Aorta (tissue), 5 donors: ENCODE data around the gene P4HTM. TPM values are rescaled to one million over a fixed set of nuclear protein-coding genes. Genes with fewer than 3 reads are reported as not detected.

Experiments
- ATAC-seq: fragments of 200-7000 bp; cut with Tn5 transposase; one replicate; pipeline ENCODE4 v1.9.1; 2022; ENCODE audit warnings: moderate library complexity; ENCODE audit not compliant: low FRiP score
- DNase-seq, 2 donors: peaks; one replicate each; pipeline ENCODE4 v3.0.0-alpha.2; 2020
- H3K27ac ChIP-seq, 2 donors: one replicate each; pipeline ENCODE4 v1.5.1; 2013; ENCODE audit warnings: low read length in 2 of 2, mild to moderate bottlenecking in 2 of 2, moderate library complexity in 2 of 2, control low read depth in 1 of 2, inconsistent platforms in 1 of 2, low read depth in 1 of 2
- H3K27me3 ChIP-seq, 2 donors: one replicate each; pipeline ENCODE4 v1.6.1; 2013; ENCODE audit warnings: control low read depth in 1 of 2, low read length in 1 of 2, mild to moderate bottlenecking in 1 of 2, moderate library complexity in 1 of 2; ENCODE audit not compliant: insufficient read depth in 2 of 2, control insufficient read depth in 1 of 2
- H3K36me3 ChIP-seq, 2 donors: one replicate each; pipeline ENCODE4 v1.6.1; 2013; ENCODE audit warnings: control low read depth in 1 of 2, low read length in 1 of 2, mild to moderate bottlenecking in 1 of 2; ENCODE audit not compliant: insufficient read depth in 2 of 2, control insufficient read depth in 1 of 2
- H3K4me1 ChIP-seq, 2 donors: one replicate each; pipeline ENCODE4 v1.6.1; 2013; ENCODE audit warnings: low read length in 2 of 2, control low read depth in 1 of 2, mild to moderate bottlenecking in 1 of 2, moderate library complexity in 1 of 2; ENCODE audit not compliant: insufficient read depth in 2 of 2, control insufficient read depth in 1 of 2
- H3K4me3 ChIP-seq, 2 donors: one replicate each; pipeline ENCODE4 v1.5.1; 2013; ENCODE audit warnings: low read length in 2 of 2, control low read depth in 1 of 2, mild to moderate bottlenecking in 1 of 2
- H3K9me3 ChIP-seq: one replicate; pipeline ENCODE4 v1.6.1; 2013; ENCODE audit warnings: mild to moderate bottlenecking, low read length; ENCODE audit not compliant: control insufficient read depth
- WGBS, 2 donors: extraction: QIAGEN DNeasy Blood & Tissue Kit; methylation state at CpG; one replicate each; pipeline ENCODE4 v1.1.7; 2013; 5-methylcytosine and 5-hydroxymethylcytosine counted together
- intact Hi-C, 2 donors: fragments of 100-400 bp; cut with DNase I; formaldehyde crosslinking; loops; one replicate each; pipeline versions ENCODE4 v1.14.2 to v1.15.0; 2022
- polyA plus RNA-seq, 2 donors: library from polyadenylated mRNA; stranded (reverse); fragments of 200-250 nt; gene quantifications; one replicate each; pipeline ENCODE4 v1.2.3, GENCODE V29; 2013
- total RNA-seq, 2 donors: library from RNA; stranded (reverse); fragmentation: NEBNext Ultra II Directional; extraction: Animal tissue kit (Norgen Biotek cat#: 25700); gene quantifications; one replicate each; pipeline ENCODE4 v1.2.1, GENCODE V29; 2021
- donor health status: healthy with polysubstance abuse.
- donor health status: Bipolar disorder and iron deficiency.
- donor health status: DM: no; HTN: no; CAD: no.
- donor health status: DM: no; HTN: no; CAD: no.
- donor health status: DM: yes; HTN: yes; CAD: no.

P4HTM gene
- total and polyA plus RNA-seq, 4 donors = 11.1 to 59.5 (median 29.3) TPM

DNA sequence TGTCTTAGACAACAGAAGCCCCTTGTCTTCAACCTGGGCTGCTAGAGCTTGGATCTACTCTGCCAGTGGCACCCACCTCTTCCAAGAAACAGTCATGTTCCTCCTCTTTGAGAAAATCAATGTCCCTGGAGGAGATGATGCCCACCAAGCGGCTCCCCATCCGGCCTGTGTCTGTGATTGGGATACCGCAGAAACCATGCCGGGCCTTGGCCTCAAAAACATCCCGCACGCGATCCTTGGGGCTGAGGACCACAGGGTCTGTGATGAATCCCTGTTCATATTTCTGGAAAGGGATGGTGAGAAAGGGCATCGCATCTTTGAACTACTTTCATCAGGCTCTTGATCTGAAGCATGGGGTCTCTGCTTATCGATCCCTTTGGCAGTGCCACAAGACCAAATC, 37.6 kb downstream of the P4HTM start:
- intact Hi-C loops = loop anchor here in 1 of 2 donors (5.0 kb wide), 2 partner anchors 35 to 65 kb away; partner anchors contain the start of genes P4HTM and QRICH1
- Histone ChIP-seq H3K4me1 (no peaks in the 10 kb centered on the region), H3K9me3 (no peaks in the 10 kb centered on the region), H3K27ac (no peak overlapping the region), H3K27me3 (peaks cover 0 to 1% of the 10 kb centered on the region in 2 donors), H3K36me3 (peaks cover 0 to 10% of the 10 kb centered on the region in 2 donors), H3K4me3 (no peak overlapping the region)
- ATAC-seq (no peak), DNase-seq (no peak)
- 94% methylated on average over 9 of the region's 9 CpGs for WGBS, 2 donors

GRCh38 chr3:49028298-49028672, 38.2 kb downstream of the P4HTM start:
- no peak for DNase-seq
- intact Hi-C loops = loop anchor here in 1 of 2 donors (5.0 kb wide), 2 partner anchors 36 to 64 kb away; partner anchors contain the start of genes P4HTM and QRICH1
- no peak overlapping the region for H3K4me3 ChIP-seq

GRCh38 chr3:49028673-49029562, 38.9 kb downstream of the P4HTM start, which contains the start of gene IMPDH2:
TSS of gene IMPDH2 (minus strand) at chr3:49029398. CDS start at chr3:49029350, 48 bp downstream.
- peak; percentile 97 for ATAC-seq
- intact Hi-C loops = loop anchor here in 1 of 2 donors (5.0 kb wide), 2 partner anchors 37 to 63 kb away; partner anchors contain the start of genes P4HTM and QRICH1
- H3K27ac ChIP-seq = peak within 1 kb of the TSS in 1 of 2 donors; percentile 72
- H3K9me3 ChIP-seq = no peaks in the 10 kb centered on the region
- WGBS, 2 donors = 1 to 2% methylated on average over 55 of the region's 55 CpGs
- H3K36me3 ChIP-seq = peaks cover 0 to 13% of the 10 kb centered on the region in 2 donors
- H3K27me3 ChIP-seq = peaks cover 0 to 1% of the 10 kb centered on the region in 2 donors
- peak within 1 kb of the TSS; percentile 19 to 37 for H3K4me3 ChIP-seq
- peak; percentile 96 to 98 for DNase-seq
- H3K4me1 ChIP-seq = no peaks in the 10 kb centered on the region

More at GRCh38 chr3:49028298-49028672, 38.2 kb downstream of the P4HTM start:
- Histone ChIP-seq H3K36me3 (peaks cover 0 to 13% of the 10 kb centered on the region in 2 donors), H3K27ac (peak overlapping the region in 1 of 2 donors; percentile 72), H3K27me3 (peaks cover 0 to 1% of the 10 kb centered on the region in 2 donors), H3K4me1 (no peaks in the 10 kb centered on the region), H3K9me3 (no peaks in the 10 kb centered on the region)
- ATAC-seq = no peak
- 79 to 81% methylated on average over 4 of the region's 4 CpGs for WGBS, 2 donors

DNA sequence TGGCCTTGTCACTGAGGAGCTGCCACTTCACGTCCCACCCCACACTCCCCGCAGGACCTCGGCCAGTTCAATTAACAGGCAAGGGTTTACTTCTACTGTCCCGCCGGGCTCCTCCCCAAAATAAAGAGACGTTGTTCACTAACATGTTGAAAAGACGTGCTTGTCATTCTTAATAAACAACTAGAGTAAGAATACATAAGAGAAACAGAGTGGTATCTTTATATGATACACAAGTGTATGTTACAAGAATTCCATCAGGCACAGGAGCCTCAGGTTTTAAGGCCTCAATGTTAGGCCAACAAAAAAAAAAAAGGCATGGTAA, 39.5 kb downstream of the P4HTM start:
- 0 to 1% methylated on average over 7 of the region's 7 CpGs for WGBS, 2 donors
- DNase-seq = no peak
- Histone ChIP-seq H3K4me3 (no peak overlapping the region), H3K27ac (no peak overlapping the region), H3K9me3 (no peaks in the 10 kb centered on the region), H3K27me3 (peaks cover 0 to 1% of the 10 kb centered on the region in 2 donors), H3K4me1 (no peaks in the 10 kb centered on the region), H3K36me3 (peaks cover 0 to 13% of the 10 kb centered on the region in 2 donors)
- no peak for ATAC-seq
- intact Hi-C loops = loop anchor here in 1 of 2 donors (5.0 kb wide), 2 partner anchors 37 to 63 kb away; partner anchors contain the start of genes P4HTM and QRICH1

DNA sequence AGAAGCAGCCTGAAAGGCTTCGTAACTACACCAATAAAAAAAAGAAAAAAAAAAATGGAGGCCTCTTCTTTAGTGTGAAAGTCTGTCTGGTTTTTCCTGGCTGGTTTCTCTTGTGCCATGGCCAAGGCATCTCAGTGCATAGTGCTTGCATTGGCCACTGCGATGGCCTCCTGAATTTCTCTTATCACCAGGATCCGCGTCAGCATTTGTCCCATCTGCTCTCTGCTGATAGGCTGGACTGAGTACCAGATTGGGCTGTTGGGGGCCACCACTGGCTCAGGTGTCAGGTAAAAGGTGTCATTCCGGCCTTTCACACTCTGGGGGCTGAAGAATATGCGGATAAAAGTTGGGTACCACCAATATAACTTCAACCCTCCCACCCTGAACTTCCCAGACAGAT, 40.3 kb downstream of the P4HTM start:
- H3K27ac ChIP-seq = no peak overlapping the region
- DNase-seq = no peak
- intact Hi-C loops = no loop called here
- no peaks in the 10 kb centered on the region for H3K9me3 ChIP-seq
- 82 to 83% methylated on average over 6 of the region's 6 CpGs for WGBS, 2 donors
- ATAC-seq = no peak
- peaks cover 0 to 11% of the 10 kb centered on the region in 2 donors for H3K36me3 ChIP-seq
- no peaks in the 10 kb centered on the region for H3K4me1 ChIP-seq
- no peak overlapping the region for H3K4me3 ChIP-seq
- H3K27me3 ChIP-seq = peaks cover 0 to 1% of the 10 kb centered on the region in 2 donors

- ATAC-seq (no peak), DNase-seq (no peak)
- peaks cover 2 to 8% of the 10 kb centered on the region in 2 donors for H3K36me3 ChIP-seq
- WGBS, 2 donors = 85 to 86% methylated on average over 6 of the region's 6 CpGs
- intact Hi-C loops = no loop called here
- no peak overlapping the region for H3K27ac ChIP-seq
- H3K9me3 ChIP-seq = no peaks in the 10 kb centered on the region
- peaks cover 0 to 1% of the 10 kb centered on the region in 2 donors for H3K27me3 ChIP-seq
- H3K4me3 ChIP-seq = no peak overlapping the region
- no peaks in the 10 kb centered on the region for H3K4me1 ChIP-seq
Observed at GRCh38 chr3:49032646-49033304, 42.7 kb downstream of the P4HTM start.

- no peak overlapping the region for H3K27ac ChIP-seq
- 80 to 84% methylated on average over 2 of the region's 2 CpGs for WGBS, 2 donors
- DNase-seq (no peak), ATAC-seq (no peak)
- H3K27me3 ChIP-seq = no peaks in the 10 kb centered on the region
- no peaks in the 10 kb centered on the region for H3K9me3 ChIP-seq
- H3K36me3 ChIP-seq = peaks cover 2 to 8% of the 10 kb centered on the region in 2 donors
- H3K4me3 ChIP-seq = no peak overlapping the region
- intact Hi-C loops = no loop called here
- H3K4me1 ChIP-seq = no peaks in the 10 kb centered on the region
Observed at GRCh38 chr3:49034650-49035049, 44.6 kb downstream of the P4HTM start.

DNA sequence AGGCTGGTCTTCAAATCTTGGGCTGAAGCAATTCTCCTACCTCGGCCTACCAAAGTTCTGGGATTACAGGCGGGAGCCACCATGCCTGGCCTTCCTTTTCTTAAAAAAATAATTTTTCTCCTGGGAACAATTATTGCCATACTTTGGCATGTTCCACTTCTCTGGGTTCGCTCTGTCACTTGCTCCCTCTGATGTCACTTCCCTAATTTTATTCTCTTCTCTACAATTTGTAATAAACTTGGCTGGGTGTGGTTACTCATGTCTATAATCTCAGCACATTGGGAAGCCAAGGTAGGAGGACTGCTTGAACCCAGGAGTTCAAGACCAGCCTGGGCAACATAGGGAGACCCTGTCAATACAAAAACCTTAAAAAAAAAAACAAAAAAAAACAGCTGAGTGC, 45.2 kb downstream of the P4HTM start:
- Histone ChIP-seq H3K4me3 (no peak overlapping the region), H3K27ac (no peak overlapping the region), H3K9me3 (no peaks in the 10 kb centered on the region), H3K4me1 (no peaks in the 10 kb centered on the region), H3K36me3 (peaks cover 2 to 8% of the 10 kb centered on the region in 2 donors), H3K27me3 (no peaks in the 10 kb centered on the region)
- intact Hi-C loops = no loop called here
- ATAC-seq (no peak), DNase-seq (no peak)
- 84% methylated on average over 3 of the region's 3 CpGs for WGBS, 2 donors
